Osteoblast (primary cell): ENCODE results near the gene OPRD1. TPM values are rescaled to one million over a fixed set of nuclear protein-coding genes. Genes with fewer than 3 reads are reported as not detected.
A peak's percentile ranks its signal among the peaks of the same experiment; 100 is the strongest.
"Not testable (repeated sequence)": the region's sequence is repeated elsewhere in the genome, so short reads cannot be mapped to it uniquely, and the experiment has no call there.

Experiments used
- DNase-seq: peaks from one replicate; pipeline ENCODE4 v3.0.0; 2011; ENCODE audit warnings: low spot score, mixed read lengths; ENCODE audit not compliant: insufficient read length; ENCODE audit errors: missing footprints
- H2AFZ ChIP-seq: 2 replicates; pipeline ENCODE4 v1.6.0; 2011; ENCODE audit warnings: mild to moderate bottlenecking, low read length
- H3K27ac ChIP-seq: 2 replicates; pipeline ENCODE4 v1.5.1; 2011; ENCODE audit warnings: mild to moderate bottlenecking, low read depth, low read length, moderate library complexity
- H3K27me3 ChIP-seq: 2 replicates; pipeline ENCODE4 v1.6.0; 2012; ENCODE audit warnings: mild to moderate bottlenecking, control low read depth, inconsistent platforms, low read length, moderate library complexity; ENCODE audit not compliant: insufficient read depth
- H3K36me3 ChIP-seq: 2 replicates; pipeline ENCODE4 v1.5.1; 2011; ENCODE audit warnings: mild to moderate bottlenecking, low read length, control low read depth, moderate library complexity; ENCODE audit not compliant: insufficient read depth
- H3K4me1 ChIP-seq: 2 replicates; pipeline ENCODE4 v1.5.1; 2011; ENCODE audit warnings: mild to moderate bottlenecking, low read length, control low read depth, moderate library complexity; ENCODE audit not compliant: insufficient read depth
- H3K4me2 ChIP-seq: 2 replicates; pipeline ENCODE4 v1.6.0; 2011; ENCODE audit warnings: mild to moderate bottlenecking, low read length; ENCODE audit not compliant: insufficient read depth
- H3K4me3 ChIP-seq: fragments of 200-600 bp; sonication (generic); 3 replicates; pipeline ENCODE4 v1.5.1; 2012; ENCODE audit warnings: mild to moderate bottlenecking, low read length, inconsistent platforms; ENCODE audit not compliant: insufficient read depth
- H3K79me2 ChIP-seq: 2 replicates; pipeline ENCODE4 v1.6.0; 2012; ENCODE audit warnings: mild to moderate bottlenecking, low read length, control low read depth, inconsistent platforms; ENCODE audit not compliant: insufficient read depth
- H3K9me3 ChIP-seq: 2 replicates; pipeline ENCODE4 v1.5.1; 2011; ENCODE audit warnings: low read depth, low read length, control low read depth
- H4K20me1 ChIP-seq: 2 replicates; pipeline ENCODE4 v1.6.0; 2012; ENCODE audit warnings: mild to moderate bottlenecking, low read length, control low read depth; ENCODE audit not compliant: insufficient read depth
- CTCF ChIP-seq: IDR thresholded peaks from 2 replicates; pipeline ENCODE4 v1.5.1; 2011; ENCODE audit warnings: mild to moderate bottlenecking, low read depth, low read length, moderate library complexity; ENCODE audit errors: extremely low read depth
- total RNA-seq: library from RNA; depleted of rRNA; stranded (reverse); fragments of >200 nt; gene quantifications from 2 replicates; pipeline ENCODE4 v1.2.3, GENCODE V29; 2012

The OPRD1 gene
- total RNA-seq, 1 donor, result not detected

- Histone ChIP-seq H2AFZ (no peak overlapping the region), H3K4me3 (no peak overlapping the region), H3K9me3 (no peaks in the 10 kb centered on the region), H3K79me2 (no peaks in the 10 kb centered on the region), H3K27ac (no peak overlapping the region), H3K4me2 (no peak overlapping the region), H3K36me3 (no peaks in the 10 kb centered on the region), H3K27me3 (peaks cover 7% of the 10 kb centered on the region), H4K20me1 (no peaks in the 10 kb centered on the region), H3K4me1 (no peaks in the 10 kb centered on the region)
- peak; percentile 51 for DNase-seq
- no peak for TF ChIP-seq CTCF
Measured at GRCh38 chr1:28822799-28823198, 10.8 kb downstream of the OPRD1 start.

GRCh38 chr1:28824061-28824460 is 12.1 kb downstream of the OPRD1 start:
- not testable (repeated sequence) for H3K4me1 ChIP-seq, H3K36me3 ChIP-seq, H3K9me3 ChIP-seq, H3K4me2 ChIP-seq, H4K20me1 ChIP-seq, H3K27me3 ChIP-seq, H3K79me2 ChIP-seq, H3K4me3 ChIP-seq, H3K27ac ChIP-seq, H2AFZ ChIP-seq
- peak; percentile 82 for DNase-seq

DNA sequence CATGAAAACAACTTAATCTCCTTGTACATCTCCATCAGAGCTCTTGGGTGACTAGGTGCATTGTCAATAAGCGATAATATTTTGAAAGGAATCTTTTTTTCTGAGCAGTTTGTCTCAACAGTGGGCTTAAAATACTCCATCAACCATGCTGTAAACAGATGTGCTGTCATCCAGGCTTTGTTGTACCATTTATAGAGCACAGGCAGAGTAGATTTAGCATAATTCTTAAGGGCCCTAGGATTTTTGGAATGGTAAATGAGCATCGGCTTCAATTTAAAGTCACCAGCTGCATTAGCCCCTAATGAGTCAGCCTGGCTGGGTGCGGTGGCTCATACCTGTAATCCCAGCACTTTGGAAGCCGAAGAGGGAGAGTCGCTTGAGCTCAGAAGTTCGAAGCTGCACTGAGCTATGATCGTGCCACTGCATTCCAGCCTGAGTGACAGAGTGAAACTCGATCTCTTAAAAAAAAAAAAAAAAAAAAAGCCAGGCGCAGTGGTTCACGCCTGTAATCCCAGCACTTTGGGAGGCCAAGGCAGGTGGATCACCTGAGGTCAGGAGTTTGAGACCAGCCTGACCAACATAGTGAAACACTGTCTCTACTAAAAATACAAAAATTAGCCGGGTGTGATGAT is 16.4 kb downstream of the OPRD1 start:
- not testable (repeated sequence) for H3K9me3 ChIP-seq, H3K4me1 ChIP-seq, H3K27me3 ChIP-seq, H3K4me2 ChIP-seq, H3K27ac ChIP-seq, DNase-seq, H2AFZ ChIP-seq, H4K20me1 ChIP-seq, H3K79me2 ChIP-seq, H3K4me3 ChIP-seq, H3K36me3 ChIP-seq

- no peaks in the 10 kb centered on the region for H3K9me3 ChIP-seq
- no peak for TF ChIP-seq CTCF
- H3K36me3 ChIP-seq, result no peaks in the 10 kb centered on the region
- no peaks in the 10 kb centered on the region for H4K20me1 ChIP-seq
- H3K4me2 ChIP-seq, result no peak overlapping the region
- no peak overlapping the region for H2AFZ ChIP-seq
- no peaks in the 10 kb centered on the region for H3K79me2 ChIP-seq
- H3K4me3 ChIP-seq, result no peak overlapping the region
- DNase-seq, result no peak
- H3K4me1 ChIP-seq, result no peaks in the 10 kb centered on the region
- H3K27ac ChIP-seq, result no peak overlapping the region
- peaks cover 4% of the 10 kb centered on the region for H3K27me3 ChIP-seq
Measured at GRCh38 chr1:28830814-28831213, 18.8 kb downstream of the OPRD1 start.

DNA sequence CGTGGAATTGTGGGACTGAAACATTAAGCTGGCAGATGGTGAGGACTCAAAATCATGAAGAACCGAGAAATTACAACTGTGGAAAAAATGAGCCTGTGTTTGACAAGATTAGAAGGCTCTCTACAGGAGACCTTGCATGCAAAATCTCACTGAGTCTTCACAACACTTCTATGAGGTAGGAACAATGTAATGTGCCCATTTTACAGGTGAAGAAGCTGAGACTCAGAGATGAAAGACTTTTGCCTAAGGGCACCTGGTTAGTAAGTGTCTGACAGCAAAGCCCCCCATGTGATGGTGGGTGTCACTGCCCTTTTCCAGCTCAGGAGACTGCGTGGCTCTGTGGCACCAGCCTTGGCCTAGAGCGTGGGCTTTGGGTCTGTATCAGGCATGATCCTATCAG is 21.0 kb downstream of the OPRD1 start:
- H3K36me3 ChIP-seq, result no peaks in the 10 kb centered on the region
- H2AFZ ChIP-seq, result no peak overlapping the region
- no peaks in the 10 kb centered on the region for H3K27me3 ChIP-seq
- H3K4me2 ChIP-seq, result no peak overlapping the region
- H3K79me2 ChIP-seq, result no peaks in the 10 kb centered on the region
- no peak overlapping the region for H3K27ac ChIP-seq
- DNase-seq, result peak; percentile 32
- H3K4me3 ChIP-seq, result no peak overlapping the region
- no peak for TF ChIP-seq CTCF
- H3K9me3 ChIP-seq, result no peaks in the 10 kb centered on the region
- no peaks in the 10 kb centered on the region for H4K20me1 ChIP-seq
- no peaks in the 10 kb centered on the region for H3K4me1 ChIP-seq
